Lower leg skin (tissue), 3 donors: Measurements from ENCODE around the gene GRB7.

Experiments
- POLR2A ChIP-seq, 2 donors: fragments of 450-650 bp; IDR thresholded peaks; one replicate each; pipeline ENCODE4 v1.6.1; 2016 to 2017; ENCODE audit warnings: antibody characterized with exemption in 2 of 2, mild to moderate bottlenecking in 1 of 2, moderate library complexity in 1 of 2
- TF ChIP-seq, protein P1 (sequence below), 3 donors: fragments of 450-650 bp; IDR thresholded peaks; one replicate each; pipeline ENCODE4 v1.5.1; 2016; ENCODE audit warnings: antibody characterized with exemption in 3 of 3, mild to moderate bottlenecking in 3 of 3, moderate library complexity in 2 of 3

DNA sequence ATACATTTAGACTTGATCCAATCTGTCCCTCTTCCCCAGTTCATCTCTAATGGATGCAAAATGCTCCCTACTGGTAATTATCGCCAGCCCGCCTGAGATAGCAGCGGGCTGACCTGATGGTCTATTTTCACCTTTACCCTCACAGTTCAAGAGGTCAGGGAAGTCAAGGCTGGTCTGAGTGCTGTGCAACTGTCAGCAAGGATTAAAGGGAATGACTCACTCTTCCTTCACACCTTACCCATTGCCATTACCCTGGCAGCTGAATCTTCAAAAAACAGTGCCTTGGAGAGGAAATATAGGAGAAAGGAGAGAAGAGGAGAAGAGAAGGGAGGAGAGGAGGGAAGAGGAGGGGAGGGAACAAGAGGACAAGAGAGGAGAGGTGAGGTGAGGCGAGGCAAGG is 36.3 kb downstream of the GRB7 start:
- no peak for TF ChIP-seq POLR2A (IDR thresholded peaks at IDR 0.05)
- TF ChIP-seq, protein P1, sequence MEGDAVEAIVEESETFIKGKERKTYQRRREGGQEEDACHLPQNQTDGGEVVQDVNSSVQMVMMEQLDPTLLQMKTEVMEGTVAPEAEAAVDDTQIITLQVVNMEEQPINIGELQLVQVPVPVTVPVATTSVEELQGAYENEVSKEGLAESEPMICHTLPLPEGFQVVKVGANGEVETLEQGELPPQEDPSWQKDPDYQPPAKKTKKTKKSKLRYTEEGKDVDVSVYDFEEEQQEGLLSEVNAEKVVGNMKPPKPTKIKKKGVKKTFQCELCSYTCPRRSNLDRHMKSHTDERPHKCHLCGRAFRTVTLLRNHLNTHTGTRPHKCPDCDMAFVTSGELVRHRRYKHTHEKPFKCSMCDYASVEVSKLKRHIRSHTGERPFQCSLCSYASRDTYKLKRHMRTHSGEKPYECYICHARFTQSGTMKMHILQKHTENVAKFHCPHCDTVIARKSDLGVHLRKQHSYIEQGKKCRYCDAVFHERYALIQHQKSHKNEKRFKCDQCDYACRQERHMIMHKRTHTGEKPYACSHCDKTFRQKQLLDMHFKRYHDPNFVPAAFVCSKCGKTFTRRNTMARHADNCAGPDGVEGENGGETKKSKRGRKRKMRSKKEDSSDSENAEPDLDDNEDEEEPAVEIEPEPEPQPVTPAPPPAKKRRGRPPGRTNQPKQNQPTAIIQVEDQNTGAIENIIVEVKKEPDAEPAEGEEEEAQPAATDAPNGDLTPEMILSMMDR (IDR thresholded peaks at IDR 0.05) = no peak
